M059J (cell line): Measurements from ENCODE around the gene TEX12. TPM values are rescaled to one million over a fixed set of nuclear protein-coding genes. Genes with fewer than 3 reads are reported as not detected.
"Not testable (repeated sequence)": the region's sequence is repeated elsewhere in the genome, so short reads cannot be mapped to it uniquely, and the experiment has no call there.

Source experiments
- DNase-seq: peaks from one replicate; pipeline ENCODE4 v3.0.0-alpha.2; 2012; ENCODE audit warnings: low read depth
- total RNA-seq: library from RNA; depleted of rRNA; stranded (reverse); fragments of >200 nt; shearing (Covaris generic); gene quantifications from 2 replicates; pipeline ENCODE4 v1.2.3, GENCODE V29; 2014; rRNA removed

Gene TEX12
- total RNA-seq, result 0.22 TPM in 1 of 2 replicates, not detected in the other

GRCh38 chr11:112167145-112167544 lies at the start of gene TEX12:
Gene TEX12 (plus strand): TSS chr11:112167372. CDS start chr11:112169269, 1,897 bp downstream.
- DNase-seq, result no peak

- no peak for DNase-seq
Observed at GRCh38 chr11:112118176-112118575, 49.0 kb upstream of the TEX12 start.

- DNase-seq, result no peak
Observed at GRCh38 chr11:112121981-112122615, 45.1 kb upstream of the TEX12 start.

- no peak for DNase-seq
Observed at GRCh38 chr11:112123129-112123528, 44.0 kb upstream of the TEX12 start.

GRCh38 chr11:112127056-112127455 lies 40.1 kb upstream of the TEX12 start:
- no peak for DNase-seq

GRCh38 chr11:112128483-112129121 lies 38.6 kb upstream of the TEX12 start:
- DNase-seq, result peak; percentile 94

GRCh38 chr11:112129656-112130055 lies 37.5 kb upstream of the TEX12 start:
- no peak for DNase-seq

GRCh38 chr11:112132737-112133136 lies 34.4 kb upstream of the TEX12 start:
- peak; percentile 52 for DNase-seq

- no peak for DNase-seq
Observed at GRCh38 chr11:112134473-112134872, 32.7 kb upstream of the TEX12 start.

- DNase-seq, result no peak
Observed at GRCh38 chr11:112143597-112143996, 23.6 kb upstream of the TEX12 start.

- DNase-seq, result no peak
Observed at GRCh38 chr11:112150517-112150916, 16.7 kb upstream of the TEX12 start.

GRCh38 chr11:112156153-112156955 lies 10.8 kb upstream of the TEX12 start:
- DNase-seq, result peak; percentile 16

GRCh38 chr11:112156956-112157766 lies 10.0 kb upstream of the TEX12 start:
- peak; percentile 99 for DNase-seq

- DNase-seq, result no peak
Observed at GRCh38 chr11:112159098-112160065, 7.8 kb upstream of the TEX12 start.

GRCh38 chr11:112160091-112160848 lies 6.9 kb upstream of the TEX12 start:
- no peak for DNase-seq

GRCh38 chr11:112161012-112161411 lies 6.2 kb upstream of the TEX12 start:
- no peak for DNase-seq

GRCh38 chr11:112162200-112162599 lies 5.0 kb upstream of the TEX12 start:
- DNase-seq, result not testable (repeated sequence)

GRCh38 chr11:112162761-112163546 lies 4.2 kb upstream of the TEX12 start:
- DNase-seq, result peak; percentile 32
